Thoracic aorta (tissue), 2 donors: ENCODE results near the gene CDH23. TPM values are rescaled to one million over a fixed set of nuclear protein-coding genes. Genes with fewer than 3 reads are reported as not detected.

Source experiments
- ATAC-seq: fragments of 150-250 bp; one replicate; pipeline ENCODE4 v1.8.0; 2017; ENCODE audit warnings: low read depth; ENCODE audit not compliant: insufficient number of reproducible peaks, low FRiP score
- DNase-seq: peaks from one replicate; pipeline ENCODE4 v3.0.0-alpha.2; 2020; ENCODE audit warnings: low spot score
- H3K27ac ChIP-seq, 2 donors: fragments of 200-600 bp; sonication (generic); 1 replicate in 1 of 2; 2 replicates in 1 of 2; pipeline ENCODE4 v1.5.1; 2016; ENCODE audit warnings: mild to moderate bottlenecking in 2 of 2, moderate library complexity in 2 of 2
- H3K27me3 ChIP-seq: fragments of 200-600 bp; sonication (generic); replicated peaks from 2 replicates; pipeline ENCODE4 v1.6.0; 2016; ENCODE audit warnings: mild to moderate bottlenecking; ENCODE audit not compliant: insufficient read depth
- H3K36me3 ChIP-seq: fragments of 200-600 bp; sonication (generic); one replicate; pipeline ENCODE4 v1.5.1; 2016
- H3K4me1 ChIP-seq, 2 donors: fragments of 200-600 bp; sonication (generic); 1 replicate in 1 of 2; 2 replicates in 1 of 2; pipeline versions ENCODE4 v1.5.1 to v1.6.0; 2016; ENCODE audit warnings: low read depth in 2 of 2, mild to moderate bottlenecking in 1 of 2; ENCODE audit not compliant: control insufficient read depth in 1 of 2
- H3K4me3 ChIP-seq: fragments of 200-600 bp; sonication (generic); 2 replicates; pipeline ENCODE4 v1.5.1; 2016; ENCODE audit warnings: mild to moderate bottlenecking
- H3K9me3 ChIP-seq: fragments of 200-600 bp; sonication (generic); 2 replicates; pipeline ENCODE4 v1.5.1; 2016
- total RNA-seq, 2 donors: library from RNA; depleted of rRNA; stranded (reverse); fragments of >200 nt; gene quantifications; one replicate each; pipeline versions ENCODE4 v1.1.0 to v1.2.3, GENCODE V29; 2016
- TF ChIP-seq, protein P1 (sequence below): fragments of 200-600 bp; sonication (generic); IDR thresholded peaks from one replicate; pipeline ENCODE4 v1.5.1; 2019; ENCODE audit warnings: antibody characterized with exemption

CDH23 gene
- total RNA-seq, 2 donors from 2014 or later, result 10.6 to 10.8 TPM

DNA sequence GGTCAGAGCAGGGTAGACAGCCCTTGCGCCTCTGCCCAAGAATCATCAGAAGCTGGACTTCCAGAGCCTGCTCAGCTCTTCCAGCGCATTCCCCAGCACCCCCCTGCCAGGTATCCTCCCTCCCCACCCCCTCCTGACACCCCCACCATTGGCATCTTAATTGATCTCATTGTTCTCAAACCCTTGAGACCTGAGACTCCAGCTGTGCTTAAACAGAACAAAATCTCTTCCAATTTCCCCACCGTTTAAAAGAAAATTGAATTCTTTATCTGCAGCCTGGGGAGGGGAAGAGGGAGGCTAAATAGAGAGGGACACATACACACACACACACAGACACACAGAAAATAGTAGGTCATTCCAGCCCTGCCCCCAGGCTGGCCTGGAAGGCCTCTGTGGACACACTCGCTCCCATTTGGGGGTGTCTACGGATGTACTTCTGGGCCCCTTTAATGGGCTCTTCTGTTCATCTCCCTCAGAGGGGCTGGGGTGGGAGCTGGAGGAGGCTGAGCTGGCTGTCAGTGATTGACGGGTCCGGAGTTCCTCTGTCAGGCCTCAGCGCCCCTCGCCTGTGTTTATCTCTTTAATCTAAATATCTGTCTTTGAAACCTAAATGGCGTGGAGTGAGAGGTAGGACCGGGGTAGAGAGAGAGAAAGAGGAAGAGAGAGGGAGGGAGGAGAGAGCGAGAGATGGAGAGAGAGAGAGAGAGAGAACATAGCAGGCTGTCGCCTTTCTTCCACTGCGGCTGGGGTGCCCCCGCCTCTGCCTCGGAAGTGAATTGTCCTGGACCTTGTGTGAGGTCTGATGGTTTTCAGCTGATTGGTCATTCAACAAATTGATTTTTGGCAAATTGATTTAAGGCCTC lies 261.1 kb downstream of the CDH23 start:
- TF ChIP-seq, protein P1, sequence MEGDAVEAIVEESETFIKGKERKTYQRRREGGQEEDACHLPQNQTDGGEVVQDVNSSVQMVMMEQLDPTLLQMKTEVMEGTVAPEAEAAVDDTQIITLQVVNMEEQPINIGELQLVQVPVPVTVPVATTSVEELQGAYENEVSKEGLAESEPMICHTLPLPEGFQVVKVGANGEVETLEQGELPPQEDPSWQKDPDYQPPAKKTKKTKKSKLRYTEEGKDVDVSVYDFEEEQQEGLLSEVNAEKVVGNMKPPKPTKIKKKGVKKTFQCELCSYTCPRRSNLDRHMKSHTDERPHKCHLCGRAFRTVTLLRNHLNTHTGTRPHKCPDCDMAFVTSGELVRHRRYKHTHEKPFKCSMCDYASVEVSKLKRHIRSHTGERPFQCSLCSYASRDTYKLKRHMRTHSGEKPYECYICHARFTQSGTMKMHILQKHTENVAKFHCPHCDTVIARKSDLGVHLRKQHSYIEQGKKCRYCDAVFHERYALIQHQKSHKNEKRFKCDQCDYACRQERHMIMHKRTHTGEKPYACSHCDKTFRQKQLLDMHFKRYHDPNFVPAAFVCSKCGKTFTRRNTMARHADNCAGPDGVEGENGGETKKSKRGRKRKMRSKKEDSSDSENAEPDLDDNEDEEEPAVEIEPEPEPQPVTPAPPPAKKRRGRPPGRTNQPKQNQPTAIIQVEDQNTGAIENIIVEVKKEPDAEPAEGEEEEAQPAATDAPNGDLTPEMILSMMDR, result no peak
- Histone ChIP-seq H3K36me3 (no peaks in the 10 kb centered on the region), H3K27me3 (no peaks in the 10 kb centered on the region), H3K9me3 (no peaks in the 10 kb centered on the region), H3K4me3 (no peak overlapping the region), H3K4me1 (no peaks in the 10 kb centered on the region), H3K27ac (no peak overlapping the region)
- ATAC-seq, result no peak
- no peak for DNase-seq

DNA sequence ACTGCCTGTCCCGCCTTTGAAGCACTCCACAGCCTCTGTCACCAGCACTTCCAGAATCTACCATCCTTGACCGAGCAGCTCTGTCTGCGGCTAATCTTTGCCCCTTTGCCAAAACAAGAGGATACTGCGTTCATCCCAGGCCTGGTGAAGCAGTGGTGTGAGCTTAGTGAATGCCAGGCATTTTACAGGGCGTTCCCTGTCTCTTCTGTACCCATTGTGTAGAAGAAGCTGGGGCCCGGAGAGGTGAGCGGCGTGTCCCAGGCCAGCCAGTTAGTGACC lies 261.7 kb downstream of the CDH23 start:
- no peak overlapping the region for H3K27ac ChIP-seq
- TF ChIP-seq, protein P1, result no peak
- H3K9me3 ChIP-seq, result no peaks in the 10 kb centered on the region
- no peaks in the 10 kb centered on the region for H3K4me1 ChIP-seq
- no peaks in the 10 kb centered on the region for H3K36me3 ChIP-seq
- ATAC-seq, result no peak
- DNase-seq, result no peak
- H3K4me3 ChIP-seq, result no peak overlapping the region
- H3K27me3 ChIP-seq, result no peaks in the 10 kb centered on the region

DNA sequence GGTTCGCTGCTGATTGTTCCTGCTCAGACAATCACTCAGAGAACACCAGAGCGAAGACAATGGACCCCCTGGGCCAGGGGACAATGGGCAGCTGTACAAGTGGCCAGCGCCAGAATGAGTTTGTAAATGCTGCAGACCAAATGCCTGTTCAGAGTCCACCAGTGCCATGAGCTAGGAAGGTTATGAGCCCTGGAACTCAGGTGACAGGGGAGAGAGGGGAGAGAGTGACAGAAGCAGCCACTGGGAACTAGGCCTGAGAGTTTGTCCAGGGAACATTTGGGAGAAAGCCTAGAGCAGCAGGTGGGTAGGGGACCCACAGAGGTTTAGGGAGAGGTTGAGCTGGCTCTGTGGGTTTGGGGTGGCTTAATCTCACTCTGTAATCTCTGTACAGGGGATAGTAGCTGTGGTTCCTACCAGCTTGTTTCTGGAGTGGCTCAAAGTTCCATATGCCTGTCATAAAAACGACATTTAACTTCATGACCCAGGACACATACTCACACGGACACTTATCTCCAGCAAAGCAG lies 262.5 kb downstream of the CDH23 start:
- no peak for ATAC-seq
- no peak overlapping the region for H3K27ac ChIP-seq

DNA sequence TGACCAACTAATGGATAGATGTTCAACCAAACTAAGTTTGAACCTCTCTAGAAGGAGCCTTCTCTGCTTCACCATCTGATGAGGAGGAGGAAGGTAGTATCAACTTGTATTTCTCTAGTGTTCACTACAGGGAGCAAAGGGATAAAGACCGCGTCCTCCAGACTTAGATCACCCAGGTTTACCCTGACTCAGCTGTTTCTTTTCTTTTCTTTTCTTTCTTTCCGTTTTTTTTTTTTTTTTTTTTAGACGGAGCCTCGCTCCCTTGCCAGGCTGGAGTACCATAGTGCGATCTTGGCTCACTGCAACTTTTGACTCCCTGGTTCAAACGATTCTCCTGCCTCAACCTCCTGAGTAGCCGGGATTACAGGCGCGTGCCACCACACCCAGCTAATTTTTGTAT lies 263.0 kb downstream of the CDH23 start:
- no peaks in the 10 kb centered on the region for H3K4me1 ChIP-seq
- no peak for ATAC-seq
- no peak overlapping the region for H3K4me3 ChIP-seq
- TF ChIP-seq, protein P1, result no peak
- no peak overlapping the region for H3K27ac ChIP-seq
- H3K36me3 ChIP-seq, result no peaks in the 10 kb centered on the region
- no peaks in the 10 kb centered on the region for H3K27me3 ChIP-seq
- no peaks in the 10 kb centered on the region for H3K9me3 ChIP-seq
- no peak for DNase-seq

More for the DNA sequence above, 262.5 kb downstream of the CDH23 start:
- Histone ChIP-seq H3K27me3 (no peaks in the 10 kb centered on the region), H3K9me3 (no peaks in the 10 kb centered on the region), H3K36me3 (no peaks in the 10 kb centered on the region), H3K4me1 (no peaks in the 10 kb centered on the region), H3K4me3 (no peak overlapping the region)
- TF ChIP-seq, protein P1, result no peak
- DNase-seq, result no peak

DNA sequence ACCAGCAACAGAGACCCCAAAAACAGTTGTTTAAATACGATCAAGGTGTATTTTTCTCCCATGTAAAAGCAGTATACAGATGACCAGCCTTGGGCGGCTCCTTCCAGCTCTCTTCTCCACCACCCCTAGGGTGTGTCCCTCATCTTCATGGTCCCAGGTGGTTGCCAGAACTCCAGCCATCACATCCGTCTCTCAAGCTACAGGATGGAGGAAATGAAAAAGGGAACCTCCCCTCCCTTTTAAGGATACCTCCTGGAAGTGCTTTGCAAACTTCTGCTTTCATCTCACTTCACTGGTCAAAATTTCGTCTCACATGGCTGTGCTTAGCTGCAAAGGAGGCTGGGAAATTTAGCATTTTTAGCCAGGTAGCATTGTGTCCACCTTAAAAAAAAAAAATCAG lies 263.6 kb downstream of the CDH23 start:
- ATAC-seq, result no peak
- no peak for DNase-seq
- no peaks in the 10 kb centered on the region for H3K36me3 ChIP-seq
- no peaks in the 10 kb centered on the region for H3K9me3 ChIP-seq
- no peak overlapping the region for H3K27ac ChIP-seq
- H3K27me3 ChIP-seq, result no peaks in the 10 kb centered on the region
- H3K4me3 ChIP-seq, result no peak overlapping the region
- TF ChIP-seq, protein P1, result no peak
- no peaks in the 10 kb centered on the region for H3K4me1 ChIP-seq
